ENCODE data around the gene PDIK1L.

DNA sequence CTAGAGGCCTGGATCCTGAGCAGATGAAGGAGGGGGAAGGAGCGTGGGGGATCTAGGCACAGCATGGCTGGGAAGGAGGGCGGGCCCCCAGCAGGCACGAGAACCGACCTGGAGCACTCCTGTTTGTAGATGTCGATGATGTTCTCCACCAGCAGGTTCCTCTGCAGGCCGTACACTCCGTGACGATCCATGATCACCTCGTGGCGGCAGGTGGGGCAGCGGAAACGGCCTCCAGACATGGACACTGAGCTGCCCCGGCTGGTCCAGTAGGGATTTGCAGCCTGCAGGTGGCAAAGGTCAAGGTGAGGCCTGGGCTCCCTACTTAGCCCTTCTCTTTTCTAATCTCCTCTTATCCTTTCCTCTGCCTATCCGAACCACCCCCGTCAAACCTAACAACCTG is 45.5 kb upstream of the PDIK1L start:
- TF ChIP-seq, protein P1, sequence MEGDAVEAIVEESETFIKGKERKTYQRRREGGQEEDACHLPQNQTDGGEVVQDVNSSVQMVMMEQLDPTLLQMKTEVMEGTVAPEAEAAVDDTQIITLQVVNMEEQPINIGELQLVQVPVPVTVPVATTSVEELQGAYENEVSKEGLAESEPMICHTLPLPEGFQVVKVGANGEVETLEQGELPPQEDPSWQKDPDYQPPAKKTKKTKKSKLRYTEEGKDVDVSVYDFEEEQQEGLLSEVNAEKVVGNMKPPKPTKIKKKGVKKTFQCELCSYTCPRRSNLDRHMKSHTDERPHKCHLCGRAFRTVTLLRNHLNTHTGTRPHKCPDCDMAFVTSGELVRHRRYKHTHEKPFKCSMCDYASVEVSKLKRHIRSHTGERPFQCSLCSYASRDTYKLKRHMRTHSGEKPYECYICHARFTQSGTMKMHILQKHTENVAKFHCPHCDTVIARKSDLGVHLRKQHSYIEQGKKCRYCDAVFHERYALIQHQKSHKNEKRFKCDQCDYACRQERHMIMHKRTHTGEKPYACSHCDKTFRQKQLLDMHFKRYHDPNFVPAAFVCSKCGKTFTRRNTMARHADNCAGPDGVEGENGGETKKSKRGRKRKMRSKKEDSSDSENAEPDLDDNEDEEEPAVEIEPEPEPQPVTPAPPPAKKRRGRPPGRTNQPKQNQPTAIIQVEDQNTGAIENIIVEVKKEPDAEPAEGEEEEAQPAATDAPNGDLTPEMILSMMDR (conservative IDR thresholded peaks at IDR 0.05; ENCODE audit: low read depth, low read length): no peak
- TF ChIP-seq RCOR1 (IDR thresholded peaks at IDR 0.05; ENCODE audit: insufficient replicate concordance, low read length) (no peak), CEBPB (IDR thresholded peaks at IDR 0.05; ENCODE audit: low read depth, low read length) (no peak), RAD21 (IDR thresholded peaks at IDR 0.05; ENCODE audit: low read length) (no peak)

All from IMR-90 (cell line).